ENCODE measurements around the gene COPS8.

The COPS8 gene

GRCh38 chr2:237102428-237102827 lies 16.7 kb downstream of the COPS8 start:
- DNase-seq: no peak

- DNase-seq: no peak
These were observed 23.8 kb downstream of the COPS8 start for GRCh38 chr2:237109421-237109934.

DNA sequence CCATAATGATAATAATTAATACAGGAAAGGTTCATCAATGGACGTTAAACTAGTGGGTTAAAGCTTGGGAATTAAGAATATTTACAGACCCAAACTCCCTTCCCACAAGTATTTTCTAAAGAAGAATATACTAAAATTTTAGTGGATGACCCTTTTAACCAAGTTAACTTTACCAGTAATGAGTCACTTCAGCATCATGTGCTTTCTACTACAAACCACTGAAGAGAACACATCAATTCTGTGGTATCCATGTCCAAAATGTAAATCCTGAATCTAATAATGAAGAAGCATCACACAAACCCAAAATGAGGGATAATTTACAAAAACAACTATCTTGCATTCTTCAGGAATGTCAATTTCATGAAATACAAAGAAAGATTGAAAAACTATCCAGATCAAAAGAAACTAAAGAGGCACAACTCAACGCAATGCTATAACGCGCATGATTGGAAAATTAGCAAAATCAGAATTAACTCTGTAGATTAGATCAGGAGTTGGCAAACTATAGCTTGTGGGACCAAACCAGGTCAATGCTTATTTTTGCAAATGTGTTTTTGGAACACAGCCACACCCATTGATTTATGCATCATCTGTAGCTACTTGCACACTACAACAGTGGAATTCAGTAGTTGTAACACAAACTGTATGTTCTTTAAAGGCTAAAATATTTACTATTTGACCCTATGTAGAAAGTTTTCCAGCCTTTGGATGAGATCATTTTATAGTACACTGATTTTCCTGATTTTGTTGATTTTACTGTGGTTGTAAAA lies 27.5 kb downstream of the COPS8 start:
- DNase-seq: no peak

DNA sequence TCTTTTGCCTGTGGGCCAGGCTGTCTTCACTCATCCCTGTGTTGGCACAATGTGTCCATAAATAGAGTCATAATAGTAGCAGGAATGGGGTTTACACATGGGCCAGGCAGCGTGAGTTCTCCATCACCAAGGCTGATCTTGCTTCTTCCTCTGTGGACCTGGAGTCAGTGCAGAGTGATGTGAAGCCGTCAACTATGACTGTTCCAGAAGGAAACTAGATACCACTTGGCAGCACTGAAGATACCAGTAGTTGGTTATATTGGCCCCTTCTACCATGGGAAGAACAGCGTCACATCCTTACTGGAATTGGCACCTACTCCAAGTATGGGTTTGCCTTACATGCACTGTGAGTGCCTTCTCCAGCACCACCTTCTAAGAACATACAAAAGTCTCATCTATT lies 30.2 kb downstream of the COPS8 start:
- no peak for DNase-seq

- no peak for DNase-seq
These were observed 30.7 kb downstream of the COPS8 start for GRCh38 chr2:237116431-237116830.

DNA sequence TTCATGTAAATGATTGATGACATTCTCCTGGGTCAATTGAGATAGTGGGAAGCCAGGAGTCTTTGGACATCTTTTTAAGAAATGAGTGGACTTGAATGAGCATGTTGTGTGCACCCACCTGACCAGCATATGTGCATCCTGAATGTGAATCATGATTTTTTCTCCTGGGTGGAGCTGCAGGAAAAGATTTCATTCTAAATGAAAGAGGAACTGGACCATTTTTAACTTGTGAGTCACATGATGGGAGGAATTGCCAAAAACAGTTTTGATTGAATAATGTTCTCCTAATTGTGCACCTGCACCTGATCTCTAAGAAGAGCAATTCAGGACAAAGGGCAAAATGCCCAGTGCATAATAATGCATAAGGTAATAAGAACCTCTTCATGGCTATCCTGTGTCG lies 32.3 kb downstream of the COPS8 start:
- no peak for DNase-seq

DNA sequence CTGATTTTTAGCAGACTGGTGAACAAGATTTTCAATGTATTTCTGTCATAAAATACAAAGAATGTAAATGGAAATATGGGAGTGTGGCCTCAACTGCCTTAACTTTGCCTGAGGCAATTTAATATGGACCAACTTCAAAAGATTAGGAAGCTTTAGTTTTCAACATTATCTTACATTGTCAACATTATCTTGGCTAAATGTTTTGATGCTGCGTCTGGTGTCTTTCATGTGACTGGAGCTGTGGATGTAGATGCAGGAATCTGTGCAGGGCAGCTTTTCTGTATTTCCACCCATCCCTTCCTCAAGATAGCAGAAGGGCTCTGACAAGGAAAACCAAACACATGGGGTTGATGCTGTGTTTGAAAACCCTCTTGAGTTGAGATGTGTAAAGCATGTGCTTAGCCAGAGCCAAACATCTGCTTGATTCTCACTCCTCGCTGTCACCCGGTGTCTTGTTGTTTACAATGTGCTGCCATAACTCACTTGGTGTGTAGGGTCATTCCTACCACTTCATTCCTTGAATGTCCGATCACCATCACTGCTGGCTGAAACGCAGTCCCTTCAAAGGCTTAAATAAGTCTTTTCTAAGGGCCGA lies 33.0 kb downstream of the COPS8 start:
- no peak for DNase-seq

- DNase-seq: no peak
These were observed 35.2 kb downstream of the COPS8 start for GRCh38 chr2:237120916-237121315.

- DNase-seq: no peak
These were observed 35.6 kb downstream of the COPS8 start for GRCh38 chr2:237121321-237121720.

- peak; percentile 27 for DNase-seq
These were observed 36.6 kb downstream of the COPS8 start for GRCh38 chr2:237122214-237122666.

GRCh38 chr2:237124820-237125219 lies 39.1 kb downstream of the COPS8 start:
- no peak for DNase-seq

DNA sequence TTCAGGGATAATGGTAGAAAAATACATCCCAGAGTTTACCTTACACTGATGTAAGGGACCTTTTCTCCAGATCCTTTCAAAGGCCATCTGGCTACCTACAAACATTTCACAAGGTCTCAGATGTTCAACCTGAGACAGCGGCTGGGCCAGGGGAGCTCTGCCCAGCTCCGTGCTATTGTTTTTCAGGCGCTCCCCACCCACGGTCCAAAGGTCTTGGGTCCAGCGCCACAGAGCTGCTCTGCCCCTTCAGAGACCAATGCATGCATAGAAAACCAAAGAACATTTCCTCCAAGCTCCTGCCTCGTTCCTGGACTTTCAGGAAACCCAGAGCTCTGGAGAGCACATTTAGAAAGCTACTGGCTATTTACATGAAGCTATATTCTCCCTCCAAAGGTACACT lies 40.3 kb downstream of the COPS8 start:
- DNase-seq: no peak

DNA sequence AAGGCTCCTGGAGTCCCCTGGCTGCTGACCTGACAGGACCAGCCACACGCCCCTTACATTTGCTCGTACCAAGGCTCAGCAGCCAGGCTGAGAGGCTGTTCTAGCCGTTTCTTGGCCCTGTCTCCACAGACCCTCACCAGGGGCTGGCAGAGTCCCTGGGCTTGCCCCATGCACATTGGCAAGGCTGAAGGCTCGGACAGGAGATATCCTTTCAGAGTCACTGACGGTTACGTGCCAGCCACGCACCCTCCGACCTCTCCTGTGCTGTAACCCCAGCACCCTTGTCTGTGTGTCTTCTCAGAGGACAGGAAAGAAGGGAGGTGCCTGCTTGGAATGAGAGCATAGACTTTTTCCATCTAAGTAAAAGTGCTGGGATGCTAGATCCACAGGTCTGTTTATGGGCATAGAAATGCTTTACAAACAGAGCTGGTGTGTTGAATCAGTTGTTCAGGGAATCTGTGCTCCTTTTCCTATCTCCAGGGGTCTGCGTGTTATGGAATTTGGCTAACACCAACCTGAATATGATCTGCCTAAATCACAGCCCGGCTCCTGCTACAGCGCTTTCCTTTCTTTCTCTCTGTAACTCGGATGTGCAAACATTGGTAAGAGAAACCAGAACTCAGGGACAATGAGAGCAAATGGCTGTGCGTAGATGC lies 41.0 kb downstream of the COPS8 start:
- DNase-seq: no peak

- DNase-seq: no peak
These were observed 42.5 kb downstream of the COPS8 start for GRCh38 chr2:237128026-237128703.

DNA sequence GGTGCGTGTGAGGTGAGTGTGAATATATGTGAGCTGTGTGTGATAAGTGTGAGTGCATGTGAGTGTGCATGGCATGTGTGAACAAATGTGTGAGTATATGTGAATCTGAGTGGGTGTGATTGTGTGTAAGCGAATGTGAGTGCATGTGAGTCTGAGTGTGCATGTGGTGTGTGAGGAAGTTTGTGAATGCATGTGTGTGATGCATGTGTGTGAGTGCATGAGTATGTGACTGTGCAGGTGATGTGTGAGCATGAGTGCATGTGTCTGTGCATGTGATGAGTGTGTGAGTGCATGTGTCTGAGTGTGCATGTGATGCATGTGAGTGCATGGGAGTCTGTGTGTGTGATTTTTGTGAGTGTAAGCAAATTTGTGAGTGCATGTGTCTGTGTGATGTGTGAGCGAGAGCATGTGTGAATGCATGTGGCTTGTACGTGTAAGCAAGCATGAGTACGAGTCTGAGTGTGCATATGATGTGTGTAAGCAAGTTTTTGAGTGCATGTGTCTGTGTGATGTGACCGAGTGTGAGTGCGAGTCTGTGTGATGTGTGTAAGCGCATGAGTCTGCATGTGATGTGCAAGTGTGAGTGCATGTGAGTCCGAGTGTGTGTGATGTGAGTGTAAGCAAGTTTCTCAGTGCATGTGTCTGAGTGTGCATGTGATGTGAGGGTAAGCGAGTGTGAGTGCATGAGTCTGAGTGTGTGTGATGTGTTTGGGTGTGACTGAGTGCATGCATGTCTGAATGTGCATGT lies 43.3 kb downstream of the COPS8 start:
- DNase-seq: no peak

- no peak for DNase-seq
These were observed 44.1 kb downstream of the COPS8 start for GRCh38 chr2:237129625-237130263.

- DNase-seq: no peak
These were observed 45.1 kb downstream of the COPS8 start for GRCh38 chr2:237130562-237131421.

DNA sequence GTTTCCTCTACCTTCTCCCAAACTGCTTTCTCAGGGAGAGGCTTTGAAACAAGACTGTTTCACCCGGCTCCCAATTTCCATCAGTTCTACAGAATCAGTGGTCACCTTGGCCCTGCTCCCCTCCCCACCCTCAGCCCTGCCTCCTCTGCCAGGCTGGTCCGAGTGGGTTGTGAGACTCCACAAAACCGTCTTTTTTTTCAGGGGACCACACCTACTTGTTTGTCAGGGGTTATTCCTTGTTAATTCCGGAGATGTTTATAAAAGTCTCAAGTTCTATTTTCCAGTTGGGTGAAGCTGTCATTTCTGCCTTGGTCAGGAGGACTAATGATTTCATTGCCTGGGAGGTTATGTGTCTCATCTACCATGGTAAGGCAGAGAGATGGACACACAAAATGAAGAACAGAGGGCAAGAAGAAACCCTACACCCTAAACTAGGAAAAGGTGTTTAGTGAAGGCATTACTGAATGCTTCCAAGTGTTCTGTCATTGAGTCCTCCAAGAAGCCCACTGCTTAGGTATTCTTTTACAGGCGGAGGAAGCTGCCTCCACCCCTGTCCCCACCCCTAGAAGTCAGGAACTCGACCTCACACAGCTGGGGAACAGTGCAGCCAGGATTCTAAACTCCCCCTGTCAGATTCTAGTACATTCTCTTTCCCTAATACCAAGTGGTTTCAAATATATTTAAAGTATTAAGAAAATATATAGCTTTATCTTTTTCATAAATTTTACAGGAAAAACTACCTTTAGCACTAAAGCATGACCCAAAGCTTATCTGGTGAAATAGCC lies 46.3 kb downstream of the COPS8 start:
- DNase-seq: no peak

GRCh38 chr2:237132799-237133198 lies 47.1 kb downstream of the COPS8 start:
- no peak for DNase-seq

All from activated T-cell treated with anti-CD3 and anti-CD28 coated beads, Interleukin-2, amount 50 U/mL, for 1 hour (primary cell).